ENCODE measurements around the gene MRAP.

Gene MRAP

GRCh38 chr21:32349333-32349944, 50.8 kb downstream of the MRAP start:
- POLR2A ChIA-PET = no interaction called here
- H3K4me1 ChIP-seq (ENCODE audit: control insufficient read depth, insufficient read depth, low read length) = no peaks in the 10 kb centered on the region
- CTCF ChIA-PET = interaction anchor here (0.7 kb wide), 1 partner anchor 289 kb away, joined by 4 read pairs; no protein-coding TSS in a partner anchor
- no peak overlapping the region for H3K27ac ChIP-seq (ENCODE audit: extremely low read depth, low read depth, low read length)
- peaks cover 27 to 100% of the 10 kb centered on the region in 2 experiments for H3K36me3 ChIP-seq (ENCODE audit: control insufficient read depth in 2 of 2, insufficient read depth in 1 of 2, low read length in 2 of 2)
- TF ChIP-seq ZNF324 (tag by site-specific recombination; IDR thresholded peaks at IDR 0.05) = no peak
- peak; percentile 81 for TF ChIP-seq ZIC2 (tag by site-specific recombination; IDR thresholded peaks at IDR 0.05)
- no peak overlapping the region for H3K4me3 ChIP-seq (ENCODE audit: low read depth, low read length)
- no peaks in the 10 kb centered on the region for H3K9me3 ChIP-seq (ENCODE audit: control insufficient read depth, insufficient read depth, low read depth, low read length)

GRCh38 chr21:32350211-32350980, 51.7 kb downstream of the MRAP start:
- H3K4me1 ChIP-seq (ENCODE audit: control insufficient read depth, insufficient read depth, low read length) = no peaks in the 10 kb centered on the region
- CTCF ChIA-PET = interaction anchor here (0.7 kb wide), 1 partner anchor 288 kb away, joined by 4 read pairs; no protein-coding TSS in a partner anchor
- H3K36me3 ChIP-seq (ENCODE audit: control insufficient read depth in 2 of 2, insufficient read depth in 1 of 2, low read length in 2 of 2) = peaks cover 32 to 100% of the 10 kb centered on the region in 2 experiments
- no peak overlapping the region for H3K27ac ChIP-seq (ENCODE audit: extremely low read depth, low read depth, low read length)
- POLR2A ChIA-PET = no interaction called here
- TF ChIP-seq ZNF221 (tag by site-specific recombination; IDR thresholded peaks at IDR 0.05; ENCODE audit: borderline replicate concordance) = no peak
- TF ChIP-seq ZNF785 (tag by site-specific recombination; IDR thresholded peaks at IDR 0.05) = no peak
- no peak overlapping the region for H3K4me3 ChIP-seq (ENCODE audit: low read depth, low read length)
- no peaks in the 10 kb centered on the region for H3K9me3 ChIP-seq (ENCODE audit: control insufficient read depth, insufficient read depth, low read depth, low read length)

GRCh38 chr21:32350981-32351380, 52.3 kb downstream of the MRAP start:
- Histone ChIP-seq H3K4me3 (ENCODE audit: low read depth, low read length) (no peak overlapping the region), H3K9me3 (ENCODE audit: control insufficient read depth, insufficient read depth, low read depth, low read length) (no peaks in the 10 kb centered on the region), H3K4me1 (ENCODE audit: control insufficient read depth, insufficient read depth, low read length) (no peaks in the 10 kb centered on the region), H3K36me3 (ENCODE audit: control insufficient read depth in 2 of 2, insufficient read depth in 1 of 2, low read length in 2 of 2) (peaks cover 38 to 100% of the 10 kb centered on the region in 2 experiments), H3K27ac (ENCODE audit: extremely low read depth, low read depth, low read length) (no peak overlapping the region)
- ChIA-PET POLR2A (no interaction called here), CTCF (no interaction called here)
- TF ChIP-seq ZNF48 (tag by site-specific recombination; IDR thresholded peaks at IDR 0.05) (no peak), SCRT2 (tag by site-specific recombination; IDR thresholded peaks at IDR 0.05) (no peak), ZNF558 (tag by site-specific recombination; IDR thresholded peaks at IDR 0.05) (no peak), ZNF548 (tag by site-specific recombination; IDR thresholded peaks at IDR 0.05) (no peak), ZNF624 (tag by site-specific recombination; IDR thresholded peaks at IDR 0.05) (no peak), ZNF792 (tag by site-specific recombination; IDR thresholded peaks at IDR 0.05) (no peak)

GRCh38 chr21:32351428-32351827, 52.8 kb downstream of the MRAP start:
- TF ChIP-seq ZNF433 (tag by site-specific recombination; IDR thresholded peaks at IDR 0.05; ENCODE audit: low read depth) = no peak
- TF ChIP-seq ZFHX2 (tag by site-specific recombination; conservative IDR thresholded peaks at IDR 0.05) = no peak
- TF ChIP-seq ZNF561 (tag by site-specific recombination; IDR thresholded peaks at IDR 0.05; ENCODE audit: borderline replicate concordance) = no peak
- Histone ChIP-seq H3K27ac (ENCODE audit: extremely low read depth, low read depth, low read length) (no peak overlapping the region), H3K4me3 (ENCODE audit: low read depth, low read length) (no peak overlapping the region), H3K36me3 (ENCODE audit: control insufficient read depth in 2 of 2, insufficient read depth in 1 of 2, low read length in 2 of 2) (peaks cover 41 to 100% of the 10 kb centered on the region in 2 experiments), H3K9me3 (ENCODE audit: control insufficient read depth, insufficient read depth, low read depth, low read length) (no peaks in the 10 kb centered on the region), H3K4me1 (ENCODE audit: control insufficient read depth, insufficient read depth, low read length) (no peaks in the 10 kb centered on the region)
- ChIA-PET POLR2A (no interaction called here), CTCF (no interaction called here)

- no peak overlapping the region for H3K4me3 ChIP-seq (ENCODE audit: low read depth, low read length)
- POLR2A ChIA-PET = no interaction called here
- CTCF ChIA-PET = interaction anchor here (0.6 kb wide), 1 partner anchor 248 kb away, joined by 3 read pairs; no protein-coding TSS in a partner anchor
- TF ChIP-seq PBX3 (CRISPR knock-in tag; IDR thresholded peaks at IDR 0.05) (no peak), ZSCAN23 (tag by site-specific recombination; IDR thresholded peaks at IDR 0.05) (no peak), MZF1 (tag by site-specific recombination; IDR thresholded peaks at IDR 0.05; ENCODE audit: borderline replicate concordance) (no peak), OVOL3 (tag by site-specific recombination; IDR thresholded peaks at IDR 0.05) (no peak), HOXC10 (CRISPR knock-in tag; IDR thresholded peaks at IDR 0.05) (no peak), PRDM4 (tag by site-specific recombination; IDR thresholded peaks at IDR 0.05) (no peak), ZNF560 (tag by site-specific recombination; IDR thresholded peaks at IDR 0.05; ENCODE audit: borderline replicate concordance) (no peak), SP7 (tag by site-specific recombination; IDR thresholded peaks at IDR 0.05) (no peak)
- no peaks in the 10 kb centered on the region for H3K9me3 ChIP-seq (ENCODE audit: control insufficient read depth, insufficient read depth, low read depth, low read length)
- H3K4me1 ChIP-seq (ENCODE audit: control insufficient read depth, insufficient read depth, low read length) = no peaks in the 10 kb centered on the region
- H3K36me3 ChIP-seq (ENCODE audit: control insufficient read depth in 2 of 2, insufficient read depth in 1 of 2, low read length in 2 of 2) = peaks cover 52 to 99% of the 10 kb centered on the region in 2 experiments
- H3K27ac ChIP-seq (ENCODE audit: extremely low read depth, low read depth, low read length) = no peak overlapping the region
Measured at GRCh38 chr21:32352526-32352925, 53.9 kb downstream of the MRAP start.

Measured in HEK293 (cell line).